ENCODE data around the gene ARHGEF9. TPM values are rescaled to one million over a fixed set of nuclear protein-coding genes. Genes with fewer than 3 reads are reported as not detected.

Gene ARHGEF9
- total RNA-seq, 2 donors from 2014 or later: 5.4 to 64.6 TPM

GRCh38 chrX:63664083-63664482, 120.9 kb downstream of the ARHGEF9 start:
- H3K4me1 ChIP-seq: no peaks in the 10 kb centered on the region
- no peaks in the 10 kb centered on the region for H3K27me3 ChIP-seq
- H3K36me3 ChIP-seq (replicated peaks in 1 of 2; ENCODE audit: insufficient read depth in 1 of 2, low read depth in 2 of 2): no peaks in the 10 kb centered on the region
- ATAC-seq (no peak), DNase-seq (no peak)
- no peak overlapping the region for H3K27ac ChIP-seq
- intact Hi-C loops (cut with DNase I): no loop called here
- H3K4me3 ChIP-seq: no peak overlapping the region
- 100% methylated on average over 1 of the region's 1 CpG for WGBS, 2 donors
- H3K9me3 ChIP-seq: no peaks in the 10 kb centered on the region
- TF ChIP-seq CTCF (IDR thresholded peaks at IDR 0.05) (no peak), POLR2A (IDR thresholded peaks at IDR 0.05) (no peak)

- ATAC-seq (no peak), DNase-seq (no peak)
- H3K27me3 ChIP-seq: no peaks in the 10 kb centered on the region
- 86 to 89% methylated on average over 1 of the region's 1 CpG for WGBS, 2 donors
- no peak for TF ChIP-seq POLR2A (IDR thresholded peaks at IDR 0.05)
- no peak for TF ChIP-seq CTCF (IDR thresholded peaks at IDR 0.05)
- H3K4me3 ChIP-seq: no peak overlapping the region
- H3K36me3 ChIP-seq (replicated peaks in 1 of 2; ENCODE audit: insufficient read depth in 1 of 2, low read depth in 2 of 2): no peaks in the 10 kb centered on the region
- H3K27ac ChIP-seq: no peak overlapping the region
- H3K9me3 ChIP-seq: no peaks in the 10 kb centered on the region
- intact Hi-C loops (cut with DNase I): no loop called here
- no peaks in the 10 kb centered on the region for H3K4me1 ChIP-seq
These were observed 123.3 kb downstream of the ARHGEF9 start for GRCh38 chrX:63661676-63662075.

- intact Hi-C loops (cut with DNase I): no loop called here
- no peak for DNase-seq
- H3K4me1 ChIP-seq: no peaks in the 10 kb centered on the region
- H3K4me3 ChIP-seq: no peak overlapping the region
- ATAC-seq: no peak
- H3K9me3 ChIP-seq: no peaks in the 10 kb centered on the region
- H3K36me3 ChIP-seq (replicated peaks in 1 of 2; ENCODE audit: insufficient read depth in 1 of 2, low read depth in 2 of 2): no peaks in the 10 kb centered on the region
- TF ChIP-seq CTCF (IDR thresholded peaks at IDR 0.05): no peak
- TF ChIP-seq POLR2A (IDR thresholded peaks at IDR 0.05): no peak
- no peak overlapping the region for H3K27ac ChIP-seq
- 75 to 86% methylated on average over 1 of the region's 1 CpG for WGBS, 2 donors
- H3K27me3 ChIP-seq: no peaks in the 10 kb centered on the region
These were observed 126.1 kb downstream of the ARHGEF9 start for GRCh38 chrX:63658920-63659319.

GRCh38 chrX:63657821-63658220, 127.2 kb downstream of the ARHGEF9 start:
- ATAC-seq: no peak
- no peaks in the 10 kb centered on the region for H3K36me3 ChIP-seq (replicated peaks in 1 of 2; ENCODE audit: insufficient read depth in 1 of 2, low read depth in 2 of 2)
- intact Hi-C loops (cut with DNase I): no loop called here
- H3K9me3 ChIP-seq: no peaks in the 10 kb centered on the region
- no peak for TF ChIP-seq CTCF (IDR thresholded peaks at IDR 0.05)
- TF ChIP-seq POLR2A (IDR thresholded peaks at IDR 0.05): no peak
- no peak overlapping the region for H3K4me3 ChIP-seq
- peak in 1 of 4 donors; percentile 11 for DNase-seq
- 93 to 94% methylated on average over 6 of the region's 6 CpGs for WGBS, 2 donors
- no peaks in the 10 kb centered on the region for H3K27me3 ChIP-seq
- H3K4me1 ChIP-seq: no peaks in the 10 kb centered on the region
- H3K27ac ChIP-seq: no peak overlapping the region

- no peaks in the 10 kb centered on the region for H3K9me3 ChIP-seq
- no peak overlapping the region for H3K27ac ChIP-seq
- H3K4me3 ChIP-seq: no peak overlapping the region
- H3K27me3 ChIP-seq: no peaks in the 10 kb centered on the region
- no peaks in the 10 kb centered on the region for H3K4me1 ChIP-seq
- TF ChIP-seq POLR2A (IDR thresholded peaks at IDR 0.05): no peak
- TF ChIP-seq CTCF (IDR thresholded peaks at IDR 0.05): no peak
- DNase-seq (no peak), ATAC-seq (no peak)
- intact Hi-C loops (cut with DNase I): no loop called here
- WGBS, 2 donors: 89 to 93% methylated on average over 4 to 5 of the region's 5 CpGs
- H3K36me3 ChIP-seq (replicated peaks in 1 of 2; ENCODE audit: insufficient read depth in 1 of 2, low read depth in 2 of 2): no peaks in the 10 kb centered on the region
These were observed 128.0 kb downstream of the ARHGEF9 start for GRCh38 chrX:63656871-63657580.
